ENCODE data around the gene KCNQ1. TPM values are rescaled to one million over a fixed set of nuclear protein-coding genes. Genes with fewer than 3 reads are reported as not detected.

KCNQ1 gene
- total RNA-seq, 2 experiments from 2014 or later = 8.7 to 9.5 TPM

DNA sequence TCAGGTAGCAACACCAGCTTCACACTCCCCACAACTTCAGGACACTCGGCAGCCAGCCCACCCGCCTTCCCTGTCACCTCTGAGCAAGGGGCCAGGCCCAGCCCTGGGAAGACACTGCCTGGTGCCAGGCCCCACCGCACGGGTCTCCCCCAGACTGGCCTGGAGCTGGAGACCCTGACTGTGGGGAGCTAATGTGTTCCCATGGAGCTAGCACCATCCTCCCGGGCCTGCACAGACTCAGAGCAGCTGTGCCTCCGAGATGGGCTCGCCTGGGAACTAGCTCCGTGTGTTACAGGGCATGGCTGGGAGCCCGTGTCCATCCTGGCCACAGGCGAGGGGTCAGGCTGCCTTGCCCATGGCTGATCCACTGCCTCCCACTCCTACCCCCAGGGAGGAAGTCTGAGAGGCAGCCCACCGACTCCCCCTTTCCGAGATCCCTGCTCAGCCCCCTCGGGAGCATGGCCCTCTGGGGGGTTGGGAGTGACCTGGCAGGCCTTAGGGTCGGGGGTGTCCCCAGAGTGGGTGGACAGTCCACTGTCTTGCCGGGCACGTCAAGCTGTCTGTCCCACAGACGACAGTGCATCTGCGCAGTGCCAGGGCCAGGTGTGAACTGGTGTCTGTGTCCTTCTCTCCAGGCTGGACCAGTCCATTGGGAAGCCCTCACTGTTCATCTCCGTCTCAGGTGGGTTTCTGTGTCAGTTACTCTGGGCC, 331.7 kb downstream of the KCNQ1 start:
- no peaks in the 10 kb centered on the region for H3K27me3 Mint-ChIP-seq
- H3K36me3 Mint-ChIP-seq (ENCODE audit: low read depth) = no peaks in the 10 kb centered on the region
- TF ChIP-seq, protein P1, sequence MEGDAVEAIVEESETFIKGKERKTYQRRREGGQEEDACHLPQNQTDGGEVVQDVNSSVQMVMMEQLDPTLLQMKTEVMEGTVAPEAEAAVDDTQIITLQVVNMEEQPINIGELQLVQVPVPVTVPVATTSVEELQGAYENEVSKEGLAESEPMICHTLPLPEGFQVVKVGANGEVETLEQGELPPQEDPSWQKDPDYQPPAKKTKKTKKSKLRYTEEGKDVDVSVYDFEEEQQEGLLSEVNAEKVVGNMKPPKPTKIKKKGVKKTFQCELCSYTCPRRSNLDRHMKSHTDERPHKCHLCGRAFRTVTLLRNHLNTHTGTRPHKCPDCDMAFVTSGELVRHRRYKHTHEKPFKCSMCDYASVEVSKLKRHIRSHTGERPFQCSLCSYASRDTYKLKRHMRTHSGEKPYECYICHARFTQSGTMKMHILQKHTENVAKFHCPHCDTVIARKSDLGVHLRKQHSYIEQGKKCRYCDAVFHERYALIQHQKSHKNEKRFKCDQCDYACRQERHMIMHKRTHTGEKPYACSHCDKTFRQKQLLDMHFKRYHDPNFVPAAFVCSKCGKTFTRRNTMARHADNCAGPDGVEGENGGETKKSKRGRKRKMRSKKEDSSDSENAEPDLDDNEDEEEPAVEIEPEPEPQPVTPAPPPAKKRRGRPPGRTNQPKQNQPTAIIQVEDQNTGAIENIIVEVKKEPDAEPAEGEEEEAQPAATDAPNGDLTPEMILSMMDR (IDR thresholded peaks at IDR 0.05) = no peak
- CTCF ChIA-PET = no interaction called here
- POLR2A ChIA-PET = no interaction called here
- ATAC-seq = no peak
- intact Hi-C loops (cut with micrococcal nuclease) = no loop called here
- H3K9me3 Mint-ChIP-seq = no peaks in the 10 kb centered on the region
- H3K27ac Mint-ChIP-seq = no peak overlapping the region
- DNase-seq = no peak
- H3K4me3 Mint-ChIP-seq = no peak overlapping the region
- H3K4me1 Mint-ChIP-seq (ENCODE audit: low read depth) = peaks cover 14% of the 10 kb centered on the region

- H3K4me1 Mint-ChIP-seq (ENCODE audit: low read depth) = peaks cover 12% of the 10 kb centered on the region
- no peaks in the 10 kb centered on the region for H3K27me3 Mint-ChIP-seq
- H3K4me3 Mint-ChIP-seq = no peak overlapping the region
- ChIA-PET POLR2A (interaction anchor here (0.6 kb wide), 1 partner anchor 118 kb away, joined by 3 read pairs; no protein-coding TSS in a partner anchor), CTCF (no interaction called here)
- ATAC-seq (no peak), DNase-seq (no peak)
- no peak overlapping the region for H3K27ac Mint-ChIP-seq
- intact Hi-C loops (cut with micrococcal nuclease) = no loop called here
- H3K36me3 Mint-ChIP-seq (ENCODE audit: low read depth) = no peaks in the 10 kb centered on the region
- TF ChIP-seq, protein P1 (IDR thresholded peaks at IDR 0.05) = no peak
- no peaks in the 10 kb centered on the region for H3K9me3 Mint-ChIP-seq
Observed at GRCh38 chr11:2777386-2777785, 332.6 kb downstream of the KCNQ1 start.

DNA sequence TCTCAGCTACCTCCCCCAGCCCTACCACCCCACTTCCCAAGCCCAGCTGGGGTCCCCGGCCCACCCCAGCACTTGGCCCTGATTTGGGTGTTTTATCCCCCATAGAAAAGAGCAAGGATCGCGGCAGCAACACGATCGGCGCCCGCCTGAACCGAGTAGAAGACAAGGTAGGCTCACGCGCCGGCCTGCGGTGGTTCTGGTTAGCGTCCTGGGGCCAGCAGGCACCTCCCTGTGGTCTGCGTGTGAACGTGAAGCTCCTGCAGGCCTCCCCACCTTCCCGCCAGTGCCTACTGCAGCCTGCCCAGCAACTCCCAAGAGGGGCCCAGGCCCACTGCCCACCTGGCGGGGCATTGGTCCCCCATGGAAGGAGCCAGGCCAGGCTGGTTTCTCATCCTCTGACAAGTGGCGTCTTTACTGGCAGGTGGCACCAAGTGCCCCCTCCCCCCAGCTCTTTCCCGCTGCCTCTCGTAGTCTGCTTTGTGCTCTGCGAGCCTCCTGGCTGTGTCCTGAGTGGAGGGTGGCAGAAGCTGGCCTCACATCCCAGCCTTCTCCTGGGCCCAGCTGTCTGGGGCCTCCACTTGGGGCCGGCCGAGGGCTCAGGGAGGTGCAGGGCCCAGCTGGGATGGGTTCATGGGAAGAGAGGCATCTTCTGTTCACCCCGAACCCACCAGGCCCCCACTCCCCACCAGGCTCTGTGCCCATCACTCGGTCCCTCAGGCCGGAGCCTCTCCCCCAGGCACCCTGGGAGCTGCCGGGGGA, 333.2 kb downstream of the KCNQ1 start:
- no peaks in the 10 kb centered on the region for H3K9me3 Mint-ChIP-seq
- intact Hi-C loops (cut with micrococcal nuclease) = no loop called here
- H3K27ac Mint-ChIP-seq = no peak overlapping the region
- ChIA-PET POLR2A (interaction anchor here (0.6 kb wide), 1 partner anchor 119 kb away, joined by 3 read pairs; no protein-coding TSS in a partner anchor), CTCF (interaction anchor here (1.3 kb wide), 1 partner anchor 245 kb away, joined by 4 read pairs; no protein-coding TSS in a partner anchor)
- no peak overlapping the region for H3K4me3 Mint-ChIP-seq
- no peaks in the 10 kb centered on the region for H3K36me3 Mint-ChIP-seq (ENCODE audit: low read depth)
- TF ChIP-seq, protein P1 (IDR thresholded peaks at IDR 0.05) = no peak
- H3K27me3 Mint-ChIP-seq = no peaks in the 10 kb centered on the region
- peaks cover 6% of the 10 kb centered on the region for H3K4me1 Mint-ChIP-seq (ENCODE audit: low read depth)
- ATAC-seq (no peak), DNase-seq (no peak)

- ATAC-seq = no peak
- intact Hi-C loops (cut with micrococcal nuclease) = no loop called here
- no peaks in the 10 kb centered on the region for H3K36me3 Mint-ChIP-seq (ENCODE audit: low read depth)
- no peak overlapping the region for H3K4me3 Mint-ChIP-seq
- ChIA-PET POLR2A (no interaction called here), CTCF (interaction anchor here (1.3 kb wide), 1 partner anchor 246 kb away, joined by 4 read pairs; no protein-coding TSS in a partner anchor)
- TF ChIP-seq, protein P1 (IDR thresholded peaks at IDR 0.05) = no peak
- no peak overlapping the region for H3K27ac Mint-ChIP-seq
- H3K27me3 Mint-ChIP-seq = no peaks in the 10 kb centered on the region
- H3K4me1 Mint-ChIP-seq (ENCODE audit: low read depth) = peaks cover 8% of the 10 kb centered on the region
- H3K9me3 Mint-ChIP-seq = no peaks in the 10 kb centered on the region
- no peak for DNase-seq
Observed at GRCh38 chr11:2778630-2779498, 334.1 kb downstream of the KCNQ1 start.

Data from activated CD8-positive, alpha-beta T cell treated with anti-CD3 and anti-CD28 coated beads for 36 hours (primary cell).